ENCODE results near the gene TMEM240. TPM values are rescaled to one million over a fixed set of nuclear protein-coding genes. Genes with fewer than 3 reads are reported as not detected.
"Not testable (repeated sequence)": the region's sequence is repeated elsewhere in the genome, so short reads cannot be mapped to it uniquely, and the experiment has no call there.

TMEM240 gene
- total RNA-seq, 1 experiment from 2014 or later: 0.87 TPM

GRCh38 chr1:1560178-1560577, 19.8 kb upstream of the TMEM240 start:
- DNase-seq (no peak), ATAC-seq (no peak)
- no peaks in the 10 kb centered on the region for H3K9me2 ChIP-seq (replicated peaks; ENCODE audit: low read length)
- peaks cover 51% of the 10 kb centered on the region for H3K36me3 ChIP-seq (ENCODE audit: low read depth, low read length)
- intact Hi-C loops (cut with micrococcal nuclease): no loop called here
- no peak overlapping the region for H2AFZ ChIP-seq (ENCODE audit: low read length)
- H3F3A ChIP-seq (ENCODE audit: low read length, unreplicated experiment): peaks cover 6% of the 10 kb centered on the region
- peaks cover 71% of the 10 kb centered on the region for H3K79me2 ChIP-seq (ENCODE audit: low read length)
- no peaks in the 10 kb centered on the region for H3K9me3 ChIP-seq (ENCODE audit: low read length)
- no peak overlapping the region for H3K27ac ChIP-seq (ENCODE audit: low read length)
- CTCF ChIA-PET: no interaction called here
- no peaks in the 10 kb centered on the region for H3K27me3 ChIP-seq (ENCODE audit: low read length)
- no peak for TF ChIP-seq EZH2phosphoT487 (IDR thresholded peaks at IDR 0.05; ENCODE audit: borderline replicate concordance, low read length)
- TF ChIP-seq CTCF (conservative IDR thresholded peaks at IDR 0.05; ENCODE audit: low read depth, low read length): no peak
- no peak for TF ChIP-seq EZH2 (IDR thresholded peaks at IDR 0.05; ENCODE audit: low read length, unreplicated experiment)
- no peak overlapping the region for H3K4me3 ChIP-seq (ENCODE audit: low read length)
- no peak overlapping the region for H3K9ac ChIP-seq (ENCODE audit: low read length)
- H4K20me1 ChIP-seq (ENCODE audit: low read length): peaks cover 37% of the 10 kb centered on the region
- POLR2A ChIA-PET (ENCODE audit: unreplicated experiment): no interaction called here
- no TSS peak for BruUV-seq (replicated peaks)
- no peak overlapping the region for H3K4me2 ChIP-seq (ENCODE audit: low read length)
- 0 out of 2 replicates have a peak, but pooled peaks cover 1% of the 10 kb centered on the region for H3K4me1 ChIP-seq (ENCODE audit: insufficient read depth, low read length)

GRCh38 chr1:1559066-1559465, 18.6 kb upstream of the TMEM240 start:
- Histone ChIP-seq H2AFZ (ENCODE audit: low read length) (no peak overlapping the region), H3K4me3 (ENCODE audit: low read length) (no peak overlapping the region), H3K79me2 (ENCODE audit: low read length) (peaks cover 71% of the 10 kb centered on the region), H3K4me1 (ENCODE audit: insufficient read depth, low read length) (peaks cover 4% of the 10 kb centered on the region; the same call in 1 of the 2 replicates), H3K9me3 (ENCODE audit: low read length) (no peaks in the 10 kb centered on the region), H4K20me1 (ENCODE audit: low read length) (peaks cover 35% of the 10 kb centered on the region), H3K27me3 (ENCODE audit: low read length) (no peaks in the 10 kb centered on the region), H3K9me2 (replicated peaks; ENCODE audit: low read length) (no peaks in the 10 kb centered on the region), H3K27ac (ENCODE audit: low read length) (no peak overlapping the region), H3K4me2 (ENCODE audit: low read length) (no peak overlapping the region), H3K9ac (ENCODE audit: low read length) (no peak overlapping the region), H3F3A (ENCODE audit: low read length, unreplicated experiment) (peaks cover 6% of the 10 kb centered on the region), H3K36me3 (ENCODE audit: low read depth, low read length) (peaks cover 43% of the 10 kb centered on the region)
- no peak for ATAC-seq
- BruUV-seq (replicated peaks): no TSS peak
- no peak for DNase-seq
- CTCF ChIA-PET: no interaction called here
- no peak for TF ChIP-seq EZH2phosphoT487 (IDR thresholded peaks at IDR 0.05; ENCODE audit: borderline replicate concordance, low read length)
- no peak for TF ChIP-seq CTCF (conservative IDR thresholded peaks at IDR 0.05; ENCODE audit: low read depth, low read length)
- TF ChIP-seq EZH2 (IDR thresholded peaks at IDR 0.05; ENCODE audit: low read length, unreplicated experiment): no peak
- intact Hi-C loops (cut with micrococcal nuclease): no loop called here
- POLR2A ChIA-PET (ENCODE audit: unreplicated experiment): no interaction called here

GRCh38 chr1:1558591-1558990, 18.2 kb upstream of the TMEM240 start:
- Histone ChIP-seq H3F3A (ENCODE audit: low read length, unreplicated experiment) (peaks cover 6% of the 10 kb centered on the region), H3K36me3 (ENCODE audit: low read depth, low read length) (peaks cover 38% of the 10 kb centered on the region), H4K20me1 (ENCODE audit: low read length) (peaks cover 33% of the 10 kb centered on the region), H3K9me2 (replicated peaks; ENCODE audit: low read length) (no peaks in the 10 kb centered on the region), H3K9me3 (ENCODE audit: low read length) (no peaks in the 10 kb centered on the region), H3K4me1 (ENCODE audit: insufficient read depth, low read length) (peaks cover 4% of the 10 kb centered on the region; the same call in 1 of the 2 replicates), H3K27me3 (ENCODE audit: low read length) (no peaks in the 10 kb centered on the region), H3K4me2 (ENCODE audit: low read length) (no peak overlapping the region), H3K27ac (ENCODE audit: low read length) (no peak overlapping the region), H2AFZ (ENCODE audit: low read length) (no peak overlapping the region), H3K4me3 (ENCODE audit: low read length) (no peak overlapping the region), H3K79me2 (ENCODE audit: low read length) (peaks cover 71% of the 10 kb centered on the region), H3K9ac (ENCODE audit: low read length) (no peak overlapping the region)
- ATAC-seq: no peak
- CTCF ChIA-PET: no interaction called here
- no peak for TF ChIP-seq EZH2 (IDR thresholded peaks at IDR 0.05; ENCODE audit: low read length, unreplicated experiment)
- no peak for TF ChIP-seq CTCF (conservative IDR thresholded peaks at IDR 0.05; ENCODE audit: low read depth, low read length)
- TF ChIP-seq EZH2phosphoT487 (IDR thresholded peaks at IDR 0.05; ENCODE audit: borderline replicate concordance, low read length): no peak
- intact Hi-C loops (cut with micrococcal nuclease): no loop called here
- POLR2A ChIA-PET (ENCODE audit: unreplicated experiment): no interaction called here
- DNase-seq: no peak
- no TSS peak for BruUV-seq (replicated peaks)

GRCh38 chr1:1557688-1558087, 17.3 kb upstream of the TMEM240 start:
- ATAC-seq; H2AFZ ChIP-seq (ENCODE audit: low read length); H3K4me3 ChIP-seq (ENCODE audit: low read length); H3K9ac ChIP-seq (ENCODE audit: low read length); H3K9me2 ChIP-seq (replicated peaks; ENCODE audit: low read length); intact Hi-C loops (cut with micrococcal nuclease); BruUV-seq (replicated peaks); H3K27ac ChIP-seq (ENCODE audit: low read length); H3K9me3 ChIP-seq (ENCODE audit: low read length); H3K4me2 ChIP-seq (ENCODE audit: low read length); DNase-seq; H3F3A ChIP-seq (ENCODE audit: low read length, unreplicated experiment); CTCF ChIA-PET; H3K27me3 ChIP-seq (ENCODE audit: low read length); H3K4me1 ChIP-seq (ENCODE audit: insufficient read depth, low read length); POLR2A ChIA-PET (ENCODE audit: unreplicated experiment): not testable (repeated sequence)
- Histone ChIP-seq H3K79me2 (ENCODE audit: low read length) (peaks cover 63% of the 10 kb centered on the region), H3K36me3 (ENCODE audit: low read depth, low read length) (peaks cover 29% of the 10 kb centered on the region), H4K20me1 (ENCODE audit: low read length) (peaks cover 26% of the 10 kb centered on the region)

Data from PC-3 (cell line).